GM20431 (cell line): ENCODE measurements around the gene CREG2.
"Not testable (repeated sequence)": the region's sequence is repeated elsewhere in the genome, so short reads cannot be mapped to it uniquely, and the experiment has no call there.

Source experiments
- in situ Hi-C: fragments of 300-500 bp; cut with MseI, MboI; formaldehyde crosslinking; loops from one replicate; pipeline ENCODE4 v1.15.0; 2020; ENCODE audit warnings: low sequenced_read_pairs; ENCODE audit not compliant: unreplicated experiment

Gene CREG2

GRCh38 chr2:101352631-101353030, 34.7 kb downstream of the CREG2 start:
- in situ Hi-C loops = not testable (repeated sequence)

GRCh38 chr2:101351207-101351606, 36.1 kb downstream of the CREG2 start:
- in situ Hi-C loops = no loop called here

GRCh38 chr2:101349893-101350662, 37.2 kb downstream of the CREG2 start:
- in situ Hi-C loops = no loop called here

DNA sequence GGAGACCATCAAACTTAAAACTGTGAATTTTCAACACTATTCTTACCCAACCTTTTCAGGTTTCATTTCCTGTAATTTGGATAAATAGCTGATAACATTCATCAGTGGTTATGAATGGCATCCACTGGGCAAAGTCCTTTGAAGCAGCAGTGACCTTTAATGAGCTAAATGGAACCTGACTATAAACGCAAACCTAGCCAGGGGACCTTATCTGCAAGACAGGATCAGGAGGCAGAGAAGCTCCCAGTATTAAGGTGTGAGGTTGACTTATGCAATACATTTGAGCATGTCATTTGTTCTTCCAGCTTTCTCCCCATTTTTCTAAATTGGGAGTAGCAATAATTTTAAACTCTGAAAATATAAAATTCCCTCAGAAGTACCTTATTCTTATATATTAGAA, 38.4 kb downstream of the CREG2 start:
- in situ Hi-C loops = no loop called here

DNA sequence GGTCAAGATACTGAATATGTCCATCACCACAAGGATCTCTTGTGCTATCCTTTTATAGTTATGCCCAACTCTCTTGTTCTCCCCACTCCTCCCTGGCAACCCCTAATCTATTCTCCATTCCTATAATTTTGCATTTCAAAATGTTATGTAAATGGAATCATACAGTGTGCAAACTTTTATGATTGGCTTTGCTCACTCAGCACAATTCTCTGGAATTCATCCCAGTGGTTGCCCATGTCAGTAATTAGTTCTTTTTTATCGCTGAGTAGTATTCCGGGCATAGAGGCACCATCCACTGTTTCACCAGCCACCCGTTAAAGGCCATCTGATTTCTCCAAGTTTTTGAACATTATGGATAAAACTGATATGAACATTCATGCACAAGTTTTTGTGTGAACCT, 40.4 kb downstream of the CREG2 start:
- in situ Hi-C loops = no loop called here

GRCh38 chr2:101344137-101344536, 43.2 kb downstream of the CREG2 start:
- in situ Hi-C loops = no loop called here

- in situ Hi-C loops = no loop called here
Measured at GRCh38 chr2:101342625-101343008, 44.7 kb downstream of the CREG2 start.

DNA sequence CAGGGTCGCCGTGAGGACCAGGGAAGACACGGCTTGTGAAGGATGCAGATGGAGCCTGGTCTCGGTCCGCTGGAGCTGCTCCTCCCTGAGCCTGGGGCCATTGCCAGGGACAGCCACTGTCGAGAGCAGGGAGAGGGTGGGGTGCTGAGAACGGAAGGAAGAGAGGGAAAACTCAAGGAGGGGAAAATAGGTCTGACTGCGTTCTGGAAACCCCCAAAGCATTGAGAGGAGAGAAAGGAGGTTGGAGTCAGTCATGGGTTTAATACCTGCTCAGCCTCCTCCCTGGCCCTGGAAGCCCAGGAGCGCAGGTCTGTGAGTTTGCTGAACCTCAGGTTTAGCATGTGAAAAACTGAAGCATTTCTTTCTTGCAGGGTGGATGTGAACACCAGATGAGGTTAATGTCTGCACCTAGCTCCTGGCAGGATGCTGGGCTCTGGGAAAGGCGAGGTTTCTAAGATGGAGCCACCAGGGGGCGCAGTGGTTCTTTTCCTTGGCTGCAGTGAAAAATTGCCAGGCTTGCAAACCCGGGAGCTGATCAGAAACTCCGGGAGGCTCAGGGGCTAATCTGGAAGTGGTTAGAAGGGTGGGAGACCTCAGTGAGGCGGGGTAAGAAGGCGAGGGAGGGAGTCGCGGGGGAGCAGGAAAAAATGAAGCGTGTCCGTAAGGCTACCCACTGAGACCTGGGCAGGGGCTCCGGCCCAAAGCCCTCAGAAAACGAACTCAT, 45.2 kb downstream of the CREG2 start:
- in situ Hi-C loops = no loop called here

- in situ Hi-C loops = no loop called here
Measured at GRCh38 chr2:101341421-101341820, 45.9 kb downstream of the CREG2 start.

- in situ Hi-C loops = no loop called here
Measured at GRCh38 chr2:101340141-101340551, 47.2 kb downstream of the CREG2 start.

DNA sequence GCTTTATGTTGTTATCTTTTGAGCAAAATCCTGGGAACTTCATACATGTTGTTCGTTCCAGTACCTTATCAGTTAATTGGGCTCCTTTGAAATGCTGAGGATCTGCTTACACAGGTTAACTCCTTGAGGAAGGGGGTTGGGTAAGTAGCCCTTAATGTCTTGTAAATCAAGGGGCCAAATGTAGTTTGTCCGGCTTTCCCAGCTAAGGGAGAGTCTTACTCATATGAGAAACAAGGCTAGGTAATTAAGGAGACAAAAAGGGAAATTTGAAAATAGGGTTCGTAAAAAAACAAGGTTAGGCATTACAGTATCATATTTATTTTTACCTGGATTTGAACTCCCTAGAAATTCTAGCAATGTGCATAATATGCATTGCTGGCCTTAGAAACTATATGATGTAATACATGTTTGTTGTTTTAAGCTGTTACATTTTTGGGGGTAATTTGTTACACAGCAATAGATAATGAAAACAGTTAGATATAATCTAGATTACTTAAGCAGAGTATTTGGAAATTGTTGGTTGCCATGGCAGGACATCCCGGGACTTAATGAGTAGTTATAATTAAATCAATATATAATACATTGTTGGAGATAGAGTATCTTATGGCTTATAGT, 47.9 kb downstream of the CREG2 start:
- in situ Hi-C loops = no loop called here

GRCh38 chr2:101337877-101338276, 49.4 kb downstream of the CREG2 start:
- in situ Hi-C loops = no loop called here

GRCh38 chr2:101332885-101333766, 54.2 kb downstream of the CREG2 start:
- in situ Hi-C loops = no loop called here

- in situ Hi-C loops = no loop called here
Measured at GRCh38 chr2:101331202-101331601, 56.1 kb downstream of the CREG2 start.

- in situ Hi-C loops = no loop called here
Measured at GRCh38 chr2:101330253-101330933, 56.9 kb downstream of the CREG2 start.

- in situ Hi-C loops = no loop called here
Measured at GRCh38 chr2:101329026-101329425, 58.3 kb downstream of the CREG2 start.

DNA sequence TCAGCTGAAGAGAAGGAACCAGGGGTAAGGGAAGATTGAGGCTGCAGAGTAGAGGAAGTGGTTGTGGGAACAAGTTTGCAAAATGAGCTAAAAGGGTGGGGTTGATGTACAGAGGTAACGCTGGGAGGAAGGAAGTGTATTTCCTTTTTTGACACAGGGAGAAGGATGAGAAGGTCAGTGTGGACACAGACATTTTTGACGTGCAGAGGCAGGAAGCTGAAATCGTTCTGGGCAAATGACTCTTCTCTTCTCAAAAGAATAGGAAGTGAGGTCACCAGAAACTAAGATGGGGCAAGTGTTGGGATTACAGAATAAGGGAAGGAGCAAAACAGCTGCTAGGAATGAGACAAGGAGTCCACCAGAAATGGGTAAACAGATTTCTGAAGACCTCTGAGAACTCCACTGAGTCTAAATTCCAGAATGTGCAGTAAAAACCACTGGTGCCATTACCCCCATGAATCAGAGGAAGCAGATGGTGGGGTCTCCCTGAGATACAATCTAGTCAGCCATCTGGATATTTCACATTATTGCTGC, 58.8 kb downstream of the CREG2 start:
- in situ Hi-C loops = no loop called here

- in situ Hi-C loops = no loop called here
Measured at GRCh38 chr2:101327863-101328394, 59.4 kb downstream of the CREG2 start.

GRCh38 chr2:101325425-101325824, 61.9 kb downstream of the CREG2 start:
- in situ Hi-C loops = no loop called here
